WTC11 (cell line): ENCODE measurements around the gene USP48.

ENCODE experiments used
- ELF4 ChIP-seq: sonication (generic); formaldehyde crosslinking; IDR thresholded peaks from 2 replicates; pipeline ENCODE4 v1.8.1; 2022; ENCODE audit warnings: low read depth, mild to moderate bottlenecking, moderate library complexity, missing genetic modification reagents
- EMX1 ChIP-seq: fragments of 250-450 bp; sonication (Bioruptor Pico); IDR thresholded peaks from 2 replicates; pipeline ENCODE4 v1.8.0; 2021; ENCODE audit warnings: mild to moderate bottlenecking
- TF ChIP-seq, protein P1 (sequence below): fragments of 200-600 bp; IDR thresholded peaks from 2 replicates; pipeline ENCODE4 v1.8.0; 2022; ENCODE audit warnings: antibody characterized with exemption

DNA sequence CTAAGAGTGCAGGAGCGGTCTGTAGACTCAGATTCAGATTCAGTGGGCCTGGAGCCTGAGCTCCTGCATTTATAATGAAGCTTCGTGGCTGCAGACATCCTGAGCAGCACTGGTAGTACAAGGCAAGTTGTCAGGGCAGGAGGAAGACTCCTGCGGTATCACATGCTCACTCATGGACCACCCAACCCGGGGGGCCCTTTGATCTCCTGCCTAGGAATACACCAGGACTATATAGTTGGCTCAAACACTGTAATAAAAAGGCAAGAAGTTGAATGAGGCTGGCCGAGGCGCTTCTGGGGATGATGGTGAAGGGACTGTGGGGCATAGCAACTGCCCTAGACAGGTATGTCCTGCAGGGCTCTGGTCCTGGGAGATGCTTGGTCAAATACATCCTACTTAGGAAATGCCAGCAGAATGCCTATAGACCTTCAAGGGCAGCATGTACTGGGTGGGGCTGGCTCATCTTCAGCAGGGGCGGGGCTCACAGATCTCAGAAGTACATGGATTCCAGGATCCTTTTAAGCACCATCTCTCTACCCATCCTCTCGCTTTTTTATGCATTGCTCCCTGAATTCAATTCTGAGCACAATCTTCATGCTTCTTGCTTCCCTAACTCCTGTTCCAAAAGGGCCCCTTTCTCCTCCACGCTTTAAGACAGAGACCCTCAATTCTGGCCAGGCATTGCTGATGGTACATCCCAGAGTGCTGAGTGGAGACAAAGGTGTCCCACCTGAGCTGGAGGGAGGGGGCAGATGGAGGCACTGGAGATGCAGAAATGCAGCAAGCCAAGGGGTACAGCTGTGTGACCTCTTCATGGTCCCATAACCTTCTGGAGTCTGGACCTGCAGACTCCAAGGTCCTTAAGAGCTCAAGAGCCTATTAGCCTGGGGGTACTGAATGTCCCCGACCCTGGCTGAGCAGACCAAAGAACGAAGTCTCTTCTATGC lies 111.7 kb downstream of the USP48 start:
- TF ChIP-seq, protein P1, sequence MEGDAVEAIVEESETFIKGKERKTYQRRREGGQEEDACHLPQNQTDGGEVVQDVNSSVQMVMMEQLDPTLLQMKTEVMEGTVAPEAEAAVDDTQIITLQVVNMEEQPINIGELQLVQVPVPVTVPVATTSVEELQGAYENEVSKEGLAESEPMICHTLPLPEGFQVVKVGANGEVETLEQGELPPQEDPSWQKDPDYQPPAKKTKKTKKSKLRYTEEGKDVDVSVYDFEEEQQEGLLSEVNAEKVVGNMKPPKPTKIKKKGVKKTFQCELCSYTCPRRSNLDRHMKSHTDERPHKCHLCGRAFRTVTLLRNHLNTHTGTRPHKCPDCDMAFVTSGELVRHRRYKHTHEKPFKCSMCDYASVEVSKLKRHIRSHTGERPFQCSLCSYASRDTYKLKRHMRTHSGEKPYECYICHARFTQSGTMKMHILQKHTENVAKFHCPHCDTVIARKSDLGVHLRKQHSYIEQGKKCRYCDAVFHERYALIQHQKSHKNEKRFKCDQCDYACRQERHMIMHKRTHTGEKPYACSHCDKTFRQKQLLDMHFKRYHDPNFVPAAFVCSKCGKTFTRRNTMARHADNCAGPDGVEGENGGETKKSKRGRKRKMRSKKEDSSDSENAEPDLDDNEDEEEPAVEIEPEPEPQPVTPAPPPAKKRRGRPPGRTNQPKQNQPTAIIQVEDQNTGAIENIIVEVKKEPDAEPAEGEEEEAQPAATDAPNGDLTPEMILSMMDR = no peak
- TF ChIP-seq ELF4 (CRISPR knock-in tag) (no peak), EMX1 (CRISPR knock-in tag) (no peak)
